Skeletal muscle cell (primary cell): ENCODE data around the gene KIR2DL4.
"Not testable (repeated sequence)": the region's sequence is repeated elsewhere in the genome, so short reads cannot be mapped to it uniquely, and the experiment has no call there.

Source experiments
- DNase-seq: peaks from one replicate; pipeline ENCODE4 v3.0.0-alpha.2; 2010; ENCODE audit warnings: low read depth
- H3K4me3 ChIP-seq: 2 replicates; pipeline ENCODE4 v1.5.1; 2011; ENCODE audit warnings: low read depth, mild to moderate bottlenecking, control low read depth, low read length, moderate library complexity

Gene KIR2DL4

GRCh38 chr19:54859421-54859820, 56.0 kb downstream of the KIR2DL4 start:
- DNase-seq, H3K4me3 ChIP-seq: not testable (repeated sequence)

DNA sequence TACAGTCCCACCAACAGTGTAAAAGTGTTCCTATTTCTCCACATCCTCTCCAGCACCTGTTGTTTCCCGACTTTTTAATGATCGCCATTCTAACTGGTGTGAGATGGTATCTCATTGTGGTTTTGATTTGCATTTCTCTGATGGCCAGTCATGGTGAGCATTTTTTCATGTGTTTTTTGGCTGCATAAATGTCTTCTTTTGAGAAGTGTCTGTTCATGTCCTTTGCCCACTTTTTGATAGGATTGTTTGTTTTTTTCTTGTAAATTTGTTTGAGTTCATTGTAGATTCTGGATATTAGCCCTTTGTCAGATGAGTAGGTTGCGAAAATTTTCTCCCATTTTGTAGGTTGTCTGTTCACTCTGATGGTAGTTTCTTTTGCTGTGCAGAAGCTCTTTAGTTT, 60.0 kb downstream of the KIR2DL4 start:
- H3K4me3 ChIP-seq, DNase-seq: not testable (repeated sequence)
